Measurements from ENCODE around the gene MYO18B. TPM values are rescaled to one million over a fixed set of nuclear protein-coding genes. Genes with fewer than 3 reads are reported as not detected.

Gene MYO18B
- total and polyA plus RNA-seq, 2 of the 8 experiments (the other 6 are each of a cell fraction or from before 2014, with no cell fraction given) = 0.62 to 0.78 TPM

- ChIA-PET CTCF (ENCODE audit: partially characterized antibody) (interaction anchor here (0.7 to 1.1 kb wide), 4 partner anchors 9 to 289 kb away, joined by 3 to 4 read pairs (median 3); no protein-coding TSS in a partner anchor), POLR2A (ENCODE audit: partially characterized antibody) (no interaction called here)
- Histone ChIP-seq H3K14ac (ENCODE audit: insufficient read length) (no peak overlapping the region), H3K27ac (ENCODE audit: low read depth, low read length) (no peak overlapping the region), H3K18ac (ENCODE audit: extremely low read depth, low read length) (no peak overlapping the region), H3K4me2 (ENCODE audit: insufficient read depth in 1 of 2, low read depth in 2 of 2, low read length in 2 of 2) (no peak overlapping the region), H3K4me1 (replicated peaks in 1 of 4; ENCODE audit: control insufficient read depth in 3 of 4, insufficient read depth in 4 of 4, low read length in 3 of 4) (no peaks in the 10 kb centered on the region), H2BK120ac (replicated peaks; ENCODE audit: low read depth, low read length) (no peak overlapping the region), H3K79me2 (ENCODE audit: control insufficient read depth in 1 of 2, insufficient read depth in 2 of 2, low read length in 2 of 2) (no peaks in the 10 kb centered on the region), H3K9me3 (ENCODE audit: insufficient read depth in 2 of 2, low read depth in 1 of 2, low read length in 1 of 2) (no peaks in the 10 kb centered on the region), H4K20me1 (replicated peaks in 1 of 2; ENCODE audit: control insufficient read depth in 1 of 2, insufficient read depth in 2 of 2, low read length in 2 of 2) (no peaks in the 10 kb centered on the region), H3K4ac (replicated peaks; ENCODE audit: insufficient read length, low read depth, low read length) (no peak overlapping the region), H2AK5ac (ENCODE audit: low read depth, low read length) (no peak overlapping the region), H2AFZ (ENCODE audit: low read length) (no peak overlapping the region), H2BK5ac (ENCODE audit: low read depth, low read length) (no peak overlapping the region), H4K91ac (replicated peaks; ENCODE audit: insufficient read length, low read length) (no peak overlapping the region), H3K79me1 (ENCODE audit: low read depth, low read length) (no peaks in the 10 kb centered on the region), H3K4me3 (ENCODE audit: extremely low read depth in 1 of 4, insufficient read depth in 2 of 4, low read depth in 3 of 4, low read length in 4 of 4) (no peak overlapping the region), H3K56ac (replicated peaks; ENCODE audit: insufficient read length, low read depth, low read length) (no peak overlapping the region), H4K5ac (ENCODE audit: insufficient read length, low read depth, low read length) (no peak overlapping the region), H3K23me2 (ENCODE audit: low read depth, low read length) (no peaks in the 10 kb centered on the region), H4K8ac (ENCODE audit: extremely low read depth, insufficient read depth, low read length) (no peak overlapping the region), H2BK12ac (ENCODE audit: low read depth, low read length) (no peak overlapping the region), H3K27me3 (replicated peaks in 1 of 4; ENCODE audit: control insufficient read depth in 3 of 4, extremely low read depth in 1 of 4, insufficient read depth in 3 of 4, low read length in 3 of 4) (no peaks in the 10 kb centered on the region), H2BK20ac (ENCODE audit: low read length) (no peak overlapping the region), H2BK15ac (ENCODE audit: low read length) (no peak overlapping the region), H3K23ac (ENCODE audit: insufficient read length) (no peak overlapping the region), H3K9ac (replicated peaks in 1 of 4; ENCODE audit: extremely low read depth in 1 of 4, low read depth in 3 of 4, low read length in 3 of 4) (no peak overlapping the region), H3K36me3 (ENCODE audit: control insufficient read depth in 2 of 4, insufficient read depth in 4 of 4, low read length in 3 of 4) (no peaks in the 10 kb centered on the region)
- DNase-seq (ENCODE audit: low read depth in 1 of 2, low spot score in 2 of 2) (no peak), FAIRE-seq (no peak)
- 92% methylated on average over 4 of the region's 4 CpGs; no CpG with 5 or more reads in 1 of the 2 experiments for WGBS, 2 experiments (ENCODE audit: extremely low coverage in 1 of 2, insufficient coverage in 1 of 2, insufficient read length in 1 of 2, insufficient replicate concordance in 2 of 2, low coverage in 1 of 2, low lambda C conversion rate in 2 of 2, missing lambda C conversion rate in 1 of 2)
- TF ChIP-seq FOSL1 (IDR thresholded peaks at IDR 0.05; ENCODE audit: insufficient read depth, low read depth, low read length) (no peak), SIN3A (conservative IDR thresholded peaks at IDR 0.05 in 1 of 2, IDR thresholded peaks at IDR 0.05 in 1 of 2; ENCODE audit: low read depth in 1 of 2, low read length in 2 of 2) (no peak), SP4 (IDR thresholded peaks at IDR 0.05; ENCODE audit: low read length) (no peak), HDAC2 (IDR thresholded peaks at IDR 0.05; ENCODE audit: borderline replicate concordance in 1 of 2, low read depth in 2 of 2, low read length in 2 of 2) (no peak), SIRT6 (IDR thresholded peaks at IDR 0.05; ENCODE audit: low read length) (no peak), CHD2 (IDR thresholded peaks at IDR 0.05; ENCODE audit: low read length) (no peak), RBBP5 (IDR thresholded peaks at IDR 0.05; ENCODE audit: borderline replicate concordance, low read depth, low read length) (no peak), CTBP2 (IDR thresholded peaks at IDR 0.05; ENCODE audit: borderline replicate concordance, insufficient read depth, insufficient read length, low read length) (no peak), MAFK (IDR thresholded peaks at IDR 0.05; ENCODE audit: low read depth, low read length) (no peak), BCL11A (IDR thresholded peaks at IDR 0.05; ENCODE audit: low read depth in 2 of 2, low read length in 2 of 2) (no peak), TCF12 (IDR thresholded peaks at IDR 0.05; ENCODE audit: low read depth, low read length) (no peak)
- TF ChIP-seq, protein P1, sequence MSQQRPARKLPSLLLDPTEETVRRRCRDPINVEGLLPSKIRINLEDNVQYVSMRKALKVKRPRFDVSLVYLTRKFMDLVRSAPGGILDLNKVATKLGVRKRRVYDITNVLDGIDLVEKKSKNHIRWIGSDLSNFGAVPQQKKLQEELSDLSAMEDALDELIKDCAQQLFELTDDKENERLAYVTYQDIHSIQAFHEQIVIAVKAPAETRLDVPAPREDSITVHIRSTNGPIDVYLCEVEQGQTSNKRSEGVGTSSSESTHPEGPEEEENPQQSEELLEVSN (IDR thresholded peaks at IDR 0.05) = no peak
- TF ChIP-seq, protein P2, sequence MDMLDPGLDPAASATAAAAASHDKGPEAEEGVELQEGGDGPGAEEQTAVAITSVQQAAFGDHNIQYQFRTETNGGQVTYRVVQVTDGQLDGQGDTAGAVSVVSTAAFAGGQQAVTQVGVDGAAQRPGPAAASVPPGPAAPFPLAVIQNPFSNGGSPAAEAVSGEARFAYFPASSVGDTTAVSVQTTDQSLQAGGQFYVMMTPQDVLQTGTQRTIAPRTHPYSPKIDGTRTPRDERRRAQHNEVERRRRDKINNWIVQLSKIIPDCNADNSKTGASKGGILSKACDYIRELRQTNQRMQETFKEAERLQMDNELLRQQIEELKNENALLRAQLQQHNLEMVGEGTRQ (IDR thresholded peaks at IDR 0.05; ENCODE audit: low read length) = no peak
These were observed 110.2 kb downstream of the MYO18B start for GRCh38 chr22:25852223-25852622.
